Measurements from ENCODE around the gene PKDCC.

The PKDCC gene, protein sequence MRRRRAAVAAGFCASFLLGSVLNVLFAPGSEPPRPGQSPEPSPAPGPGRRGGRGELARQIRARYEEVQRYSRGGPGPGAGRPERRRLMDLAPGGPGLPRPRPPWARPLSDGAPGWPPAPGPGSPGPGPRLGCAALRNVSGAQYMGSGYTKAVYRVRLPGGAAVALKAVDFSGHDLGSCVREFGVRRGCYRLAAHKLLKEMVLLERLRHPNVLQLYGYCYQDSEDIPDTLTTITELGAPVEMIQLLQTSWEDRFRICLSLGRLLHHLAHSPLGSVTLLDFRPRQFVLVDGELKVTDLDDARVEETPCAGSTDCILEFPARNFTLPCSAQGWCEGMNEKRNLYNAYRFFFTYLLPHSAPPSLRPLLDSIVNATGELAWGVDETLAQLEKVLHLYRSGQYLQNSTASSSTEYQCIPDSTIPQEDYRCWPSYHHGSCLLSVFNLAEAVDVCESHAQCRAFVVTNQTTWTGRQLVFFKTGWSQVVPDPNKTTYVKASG

DNA sequence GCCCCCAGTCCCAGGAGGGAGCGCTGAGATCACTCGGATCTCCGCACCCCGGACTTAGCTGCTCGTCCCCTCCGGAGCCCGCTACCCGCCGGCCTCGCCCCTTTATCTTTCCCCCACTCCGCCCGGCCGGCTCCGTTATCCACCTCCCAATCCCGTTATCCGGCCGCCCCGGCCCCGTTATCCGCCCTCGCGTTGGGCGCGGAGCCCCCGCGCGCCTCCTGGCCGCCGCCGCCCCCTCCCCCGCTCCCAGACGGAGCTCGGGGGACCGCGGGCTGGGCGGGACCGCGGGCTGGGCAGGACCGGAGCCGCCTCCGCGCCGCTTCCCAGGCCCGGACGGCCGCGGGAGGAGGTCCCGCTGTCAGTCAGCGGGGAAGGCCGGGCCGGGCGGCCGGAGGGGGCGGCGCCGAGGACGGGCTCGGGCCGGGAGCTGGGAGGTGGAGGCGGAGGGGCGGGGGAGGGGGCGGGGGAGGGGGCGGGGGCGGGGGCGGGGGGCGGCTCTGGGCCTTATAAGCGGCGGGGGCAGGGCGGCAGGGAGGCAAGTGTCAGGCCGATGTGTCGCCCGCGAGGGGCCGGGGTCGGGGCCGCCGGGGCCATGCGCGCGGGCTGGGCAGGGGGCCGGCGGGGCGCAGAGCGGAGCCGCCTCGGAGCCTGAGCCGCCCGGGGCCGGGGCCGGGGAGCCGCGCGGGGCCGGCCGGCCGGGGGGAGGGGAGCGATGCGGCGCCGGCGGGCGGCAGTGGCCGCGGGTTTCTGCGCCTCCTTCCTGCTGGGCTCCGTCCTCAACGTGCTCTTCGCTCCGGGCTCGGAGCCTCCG is at the start of gene PKDCC:
Gene PKDCC (plus strand): TSS at position 534 of the 811 bp plus-strand sequence. CDS start 179 bp downstream, at position 713.
- no peak for DNase-seq

DNA sequence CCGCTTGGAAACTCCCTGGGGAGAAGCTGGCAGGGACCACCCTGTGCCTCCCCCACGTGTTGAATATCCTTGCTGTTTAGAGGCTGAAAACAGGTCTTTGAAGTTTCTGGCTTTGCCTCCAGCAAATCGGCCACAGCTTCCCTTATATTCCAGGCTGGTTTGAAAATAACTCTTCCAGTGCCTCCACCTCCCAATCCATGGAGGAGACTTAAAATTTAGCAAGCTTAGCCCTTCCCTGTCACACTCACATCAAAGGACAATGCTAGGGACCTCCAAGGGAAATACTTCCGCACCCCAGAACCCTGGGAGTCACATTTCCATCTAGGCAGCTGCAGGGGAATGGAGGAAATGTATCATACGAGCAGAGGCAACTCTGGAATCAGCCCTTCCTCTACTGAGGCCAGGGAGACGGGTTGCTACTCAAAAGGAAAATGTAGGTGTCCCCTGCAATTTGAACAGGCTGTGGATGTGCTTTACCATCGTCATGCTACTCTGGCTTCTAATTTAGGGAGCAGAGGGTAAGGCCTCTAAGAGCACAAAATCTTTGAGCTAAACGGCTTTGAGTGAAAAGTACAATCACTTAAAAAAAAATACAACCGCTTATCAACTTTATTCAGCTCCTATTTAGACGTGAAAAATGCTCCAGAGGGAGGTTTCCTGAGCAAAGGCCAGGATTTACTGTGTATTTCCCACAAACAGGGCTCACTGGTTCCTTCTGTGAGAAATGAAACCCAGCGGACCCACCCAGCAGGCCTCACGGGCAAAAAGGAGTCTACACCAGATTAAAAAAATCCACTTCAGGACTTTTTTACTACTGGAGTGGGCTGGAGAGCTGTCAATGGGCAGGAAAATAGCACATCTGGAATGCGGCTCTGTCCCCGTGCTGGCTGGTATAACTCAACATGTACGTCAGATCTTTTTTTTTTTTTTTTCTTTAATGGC is 49.4 kb upstream of the PKDCC start:
- no peak for DNase-seq

DNA sequence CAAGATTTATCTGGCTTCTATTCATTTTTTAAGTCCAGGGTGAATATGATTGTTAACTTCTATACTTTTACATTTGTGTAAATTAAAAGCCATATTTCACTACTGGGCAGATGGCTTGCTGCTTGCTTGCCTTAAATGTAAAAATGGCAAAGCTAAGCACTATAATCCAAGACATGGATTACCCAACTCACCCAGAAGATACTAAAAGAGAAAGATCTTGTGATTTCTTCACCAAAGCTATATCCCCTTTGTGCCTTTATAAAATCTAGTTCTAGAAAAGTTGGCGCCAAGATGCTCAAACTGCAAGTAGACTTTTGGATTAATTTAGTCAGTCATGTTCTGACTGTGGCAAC is 48.7 kb upstream of the PKDCC start:
- no peak for DNase-seq

DNA sequence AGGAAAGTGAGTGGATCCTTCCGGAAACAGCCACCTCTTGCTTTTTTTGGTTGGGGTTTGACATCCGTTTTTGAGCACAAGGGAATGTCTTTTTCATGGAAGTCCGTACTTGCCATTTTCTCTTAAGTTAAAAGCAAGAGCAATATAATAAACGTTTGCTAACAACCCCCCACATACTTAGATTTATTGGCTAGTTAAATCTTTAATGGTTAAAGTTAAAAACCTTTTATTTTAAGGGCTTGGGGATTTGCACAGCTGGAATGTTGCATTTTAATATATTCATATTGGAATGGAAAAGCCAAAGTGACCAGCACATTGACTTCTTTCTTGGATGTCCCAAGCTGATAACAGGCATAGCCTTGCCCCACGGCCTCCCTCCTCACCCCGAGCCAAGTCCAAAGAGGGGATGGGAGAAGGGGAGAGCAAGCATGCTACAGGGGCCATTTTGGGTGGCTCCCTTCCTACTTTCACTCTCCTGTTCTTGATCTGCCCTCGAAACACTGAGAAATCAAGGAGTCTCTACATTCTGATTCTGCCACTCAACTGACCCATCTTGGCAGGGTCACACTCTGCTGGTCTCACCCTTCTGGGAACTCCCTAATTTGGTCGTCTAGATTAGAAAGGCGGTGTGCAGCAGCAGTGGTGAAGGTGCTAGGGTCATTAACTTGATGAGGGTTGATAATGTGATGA is 48.1 kb upstream of the PKDCC start:
- no peak for DNase-seq

DNA sequence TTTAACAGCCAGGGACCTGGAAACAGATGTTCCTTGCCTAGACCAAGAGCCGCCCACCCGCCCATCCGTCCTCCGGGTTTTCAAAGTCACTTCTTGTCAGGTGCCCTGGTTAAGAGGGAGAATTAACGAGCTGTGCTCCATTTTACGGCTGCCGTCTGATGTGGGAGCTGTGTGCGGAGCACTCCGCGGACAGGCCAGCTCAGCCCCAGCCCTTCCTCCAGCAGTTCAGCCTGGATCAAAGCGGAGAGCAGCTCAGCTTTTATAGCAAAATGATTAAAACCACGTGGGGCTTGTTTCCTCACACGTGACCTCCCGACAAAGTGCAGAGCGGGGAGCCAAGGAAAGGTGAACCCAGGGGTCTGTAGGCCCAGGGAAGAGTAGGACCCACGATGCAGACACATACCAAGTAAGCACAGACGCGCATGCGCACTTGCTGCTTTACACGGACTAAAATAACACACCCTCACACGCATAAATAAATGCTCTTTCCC is 46.1 kb upstream of the PKDCC start:
- DNase-seq: no peak

DNA sequence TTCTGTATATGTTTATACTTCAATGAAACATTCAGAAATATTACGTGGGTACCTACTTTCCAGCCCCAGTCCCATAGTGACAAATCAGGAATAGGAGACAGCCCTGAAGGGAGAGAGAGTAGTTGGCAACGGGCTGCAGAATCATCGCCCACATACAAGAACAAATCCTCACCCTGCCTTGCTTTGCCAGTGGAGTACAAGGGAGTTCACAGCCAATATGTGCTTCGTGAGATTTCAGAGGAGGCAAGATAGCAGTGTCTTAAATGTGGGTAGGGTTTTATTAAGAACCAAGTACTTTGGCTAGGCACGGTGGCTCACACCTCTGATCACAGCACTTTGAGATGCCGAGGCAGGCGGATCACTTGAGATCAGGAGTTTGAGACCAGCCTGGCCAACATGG is 40.3 kb upstream of the PKDCC start:
- no peak for DNase-seq

DNA sequence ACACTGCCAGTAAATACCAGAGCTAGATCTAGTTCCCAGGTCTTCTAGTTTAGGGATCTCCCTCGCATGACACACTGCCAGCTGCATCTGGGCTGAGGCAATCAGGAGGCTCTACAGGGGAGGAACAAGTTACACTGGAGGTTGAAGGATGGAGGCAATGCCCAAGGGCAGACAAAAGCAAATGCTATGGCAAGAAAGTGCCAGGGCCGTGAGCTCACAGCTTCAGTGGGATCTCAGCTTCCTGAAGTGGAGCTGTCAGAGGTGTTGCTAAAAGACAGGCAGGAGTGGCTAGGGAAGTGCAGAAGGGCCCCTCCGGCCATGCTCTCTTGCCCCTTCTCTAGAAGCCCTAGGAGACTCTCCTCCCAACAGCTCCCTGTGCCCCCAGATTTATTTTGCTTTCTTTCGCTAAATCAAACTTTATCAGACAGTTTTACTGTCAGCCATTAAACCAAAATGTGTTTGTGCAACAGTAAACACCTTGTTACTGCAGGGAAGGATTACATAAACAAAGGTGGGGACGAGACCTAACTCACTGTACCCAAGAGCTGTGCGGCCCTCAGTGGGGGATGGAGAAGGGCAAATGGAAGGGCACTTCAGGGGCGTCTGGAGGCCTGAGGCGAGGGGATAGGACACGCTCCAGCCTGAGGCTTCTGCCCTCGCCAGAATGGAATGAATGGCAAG is 39.4 kb upstream of the PKDCC start:
- no peak for DNase-seq

DNA sequence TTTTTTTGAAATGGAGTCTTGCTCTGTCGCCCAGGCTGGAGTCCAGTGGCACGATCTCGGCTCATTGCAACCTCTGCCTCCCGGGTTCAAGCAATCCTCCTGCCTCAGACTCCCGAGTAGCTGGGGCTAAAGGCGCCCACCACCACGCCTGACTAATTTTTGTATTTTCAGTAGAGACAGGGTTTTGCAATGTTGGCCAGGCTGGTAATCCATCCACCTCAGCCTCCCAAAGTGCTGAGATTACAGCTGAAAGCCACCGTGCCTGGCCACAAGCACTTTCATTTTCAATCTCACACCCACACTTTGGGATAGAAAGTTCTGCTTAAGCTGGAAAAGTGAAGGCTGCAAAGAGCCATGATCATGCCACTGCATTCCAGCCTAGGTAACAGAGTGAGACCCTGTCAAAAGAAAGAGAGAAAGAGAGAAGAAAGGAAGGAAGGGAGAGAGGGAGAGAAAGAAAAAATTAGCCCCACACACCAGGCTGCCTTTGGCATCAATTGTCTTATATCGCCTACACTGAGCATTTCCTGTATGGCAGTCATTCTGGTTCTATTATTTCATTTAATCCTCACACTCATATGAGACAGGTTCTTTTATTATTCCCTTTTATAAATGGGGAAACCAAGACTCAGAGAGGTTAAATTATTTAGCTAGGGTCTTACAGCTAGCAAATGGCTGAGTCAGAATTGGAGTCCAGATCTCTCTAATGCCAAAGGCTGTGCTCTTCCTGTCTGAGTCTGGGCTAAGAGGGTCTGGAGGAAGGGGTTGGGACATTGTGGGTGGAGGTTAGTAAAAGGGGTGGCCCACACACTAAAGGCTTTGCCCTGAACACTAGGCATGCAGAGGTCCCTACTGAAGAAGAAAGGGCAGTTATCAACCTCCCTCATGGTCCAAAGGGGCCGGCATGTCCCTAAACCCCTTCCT is 37.9 kb upstream of the PKDCC start:
- DNase-seq: no peak

DNA sequence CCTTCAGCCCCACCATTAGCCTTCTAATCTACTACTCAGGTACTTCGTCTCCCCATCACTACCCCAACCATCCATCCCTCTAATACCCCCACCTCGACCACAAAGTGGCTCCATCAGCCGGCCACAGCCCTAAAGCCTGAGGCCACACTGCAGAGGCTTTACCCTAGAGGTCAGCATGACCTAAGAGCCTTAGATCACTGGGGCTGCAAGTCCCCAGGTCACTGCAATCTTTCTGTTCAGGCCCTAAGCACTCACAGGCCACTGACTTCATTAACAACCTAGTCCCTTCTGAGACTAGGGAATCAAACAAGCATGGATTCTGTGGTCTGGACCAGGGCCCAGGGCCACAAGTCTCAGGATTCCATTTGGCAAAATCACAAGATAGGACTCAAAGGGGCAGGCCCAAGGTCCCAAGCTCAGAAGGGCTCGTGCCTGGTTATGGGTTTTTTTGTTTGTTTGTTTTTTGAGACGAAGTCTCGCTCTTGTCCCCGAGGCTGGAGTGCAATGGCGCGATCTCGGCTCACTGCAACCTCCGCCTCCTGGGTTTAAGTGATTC is 37.0 kb upstream of the PKDCC start:
- no peak for DNase-seq

DNA sequence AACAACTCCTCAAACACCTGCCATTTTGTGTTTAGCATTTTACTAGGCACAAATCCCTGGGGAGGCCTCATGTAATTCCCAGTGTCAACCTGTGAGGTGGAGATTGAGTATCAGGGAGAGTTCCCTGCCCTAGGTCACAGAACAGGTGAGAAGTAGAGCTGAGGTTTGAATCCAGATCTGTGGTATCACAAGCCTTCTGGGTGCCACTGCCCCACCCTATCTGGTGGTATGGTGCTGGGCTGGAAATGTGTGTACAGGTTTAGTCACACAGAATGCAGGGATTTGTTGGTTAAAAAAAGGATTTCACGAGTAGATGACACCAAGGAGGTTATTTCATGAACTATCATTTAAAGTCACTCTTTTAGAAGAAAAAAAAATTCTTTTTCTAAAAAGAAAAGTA is 35.7 kb upstream of the PKDCC start:
- DNase-seq: no peak

DNA sequence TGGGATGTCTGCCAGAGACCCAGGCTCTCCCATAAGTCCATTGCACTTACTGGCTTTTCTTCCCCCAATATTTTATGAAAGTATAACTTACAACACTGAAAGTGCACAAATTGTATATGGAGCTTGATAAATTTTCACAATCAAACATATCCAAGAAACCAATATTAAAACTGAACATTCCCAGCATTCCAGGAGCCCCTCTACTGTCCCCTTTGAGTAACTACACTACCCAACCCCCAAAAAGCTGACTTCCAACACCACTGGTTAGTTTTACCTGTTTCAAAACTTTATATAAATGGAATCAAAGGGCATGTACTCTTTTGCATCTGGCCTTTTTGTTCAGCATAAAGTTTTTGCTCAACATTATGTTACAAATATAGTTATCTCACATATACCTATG is 35.2 kb upstream of the PKDCC start:
- no peak for DNase-seq

DNA sequence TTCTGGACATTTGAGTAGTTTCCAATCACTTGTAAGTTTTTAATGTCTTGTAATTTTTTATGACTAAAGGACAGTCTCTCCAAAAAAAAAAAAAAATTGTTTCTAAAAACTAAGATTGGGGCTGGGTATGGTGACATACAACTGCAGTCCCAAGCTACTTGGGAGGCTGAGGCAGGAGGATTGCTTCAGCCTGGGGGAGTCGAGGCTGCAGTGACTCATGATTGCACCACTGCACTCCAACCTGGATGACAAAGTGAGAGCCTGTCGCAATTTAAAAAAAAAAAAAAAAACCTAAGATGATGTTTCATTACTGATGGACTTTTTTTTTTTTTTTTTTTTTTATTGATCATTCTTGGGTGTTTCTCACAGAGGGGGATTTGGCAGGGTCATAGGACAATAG is 34.4 kb upstream of the PKDCC start:
- no peak for DNase-seq

DNA sequence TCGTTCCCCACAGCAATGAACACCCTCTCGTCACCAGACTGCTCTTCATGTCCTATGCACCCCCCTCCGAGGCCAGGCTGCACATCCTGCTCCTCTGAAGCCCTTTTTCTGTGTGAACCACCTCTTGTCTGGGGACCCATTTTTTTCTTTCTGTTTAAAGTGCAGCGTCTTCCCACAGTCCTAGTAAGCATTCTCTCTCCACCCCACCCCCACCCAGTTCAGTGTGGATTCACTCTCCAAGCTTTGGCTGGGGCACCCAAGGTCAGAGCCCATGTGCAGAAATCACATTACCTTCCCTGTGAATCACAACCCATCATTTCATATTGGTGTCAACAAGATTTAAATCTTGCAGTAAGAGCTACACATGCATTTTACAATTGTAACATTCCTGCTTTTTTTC is 26.4 kb upstream of the PKDCC start:
- DNase-seq: no peak

DNA sequence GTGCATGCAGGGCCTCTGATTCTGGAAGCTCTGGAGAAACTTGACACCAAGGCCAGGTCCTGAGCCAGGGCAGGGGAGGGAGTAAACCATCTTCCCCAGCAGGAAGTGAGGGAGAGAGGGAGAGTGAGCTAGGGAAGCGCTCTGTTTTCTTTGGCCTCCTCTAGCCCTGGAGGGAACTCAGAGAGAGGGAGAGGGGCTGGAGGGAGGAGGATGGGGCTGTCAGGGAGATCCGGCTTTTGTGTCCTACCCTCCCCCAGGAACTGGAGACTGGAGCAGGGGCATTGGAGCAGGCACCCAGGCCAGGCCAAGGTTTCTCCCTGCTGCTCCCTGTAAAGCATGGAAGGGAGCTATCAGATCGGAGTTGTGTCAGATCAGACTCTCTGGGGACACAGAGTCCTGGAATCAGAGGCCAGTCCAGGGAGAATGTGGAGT is 22.7 kb upstream of the PKDCC start:
- no peak for DNase-seq

DNA sequence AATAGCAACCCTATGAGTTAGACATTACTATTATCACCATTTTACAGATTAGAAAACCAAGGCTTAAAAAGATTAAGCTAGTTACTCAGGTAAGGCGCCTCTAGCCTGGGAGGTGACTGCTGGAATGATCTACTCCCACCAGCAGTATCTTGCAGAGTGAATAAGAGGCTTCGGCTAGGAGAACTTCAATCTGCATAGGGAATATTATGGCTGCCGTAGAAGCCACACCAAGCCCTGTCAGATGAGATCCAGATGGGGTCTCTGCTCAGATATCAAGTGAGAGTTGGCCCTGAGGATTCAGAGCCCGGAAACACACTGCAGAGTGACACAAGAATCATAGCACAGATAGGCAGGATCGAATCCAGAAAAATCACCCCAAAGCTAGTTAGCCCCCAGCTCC is 21.5 kb upstream of the PKDCC start:
- DNase-seq: no peak

DNA sequence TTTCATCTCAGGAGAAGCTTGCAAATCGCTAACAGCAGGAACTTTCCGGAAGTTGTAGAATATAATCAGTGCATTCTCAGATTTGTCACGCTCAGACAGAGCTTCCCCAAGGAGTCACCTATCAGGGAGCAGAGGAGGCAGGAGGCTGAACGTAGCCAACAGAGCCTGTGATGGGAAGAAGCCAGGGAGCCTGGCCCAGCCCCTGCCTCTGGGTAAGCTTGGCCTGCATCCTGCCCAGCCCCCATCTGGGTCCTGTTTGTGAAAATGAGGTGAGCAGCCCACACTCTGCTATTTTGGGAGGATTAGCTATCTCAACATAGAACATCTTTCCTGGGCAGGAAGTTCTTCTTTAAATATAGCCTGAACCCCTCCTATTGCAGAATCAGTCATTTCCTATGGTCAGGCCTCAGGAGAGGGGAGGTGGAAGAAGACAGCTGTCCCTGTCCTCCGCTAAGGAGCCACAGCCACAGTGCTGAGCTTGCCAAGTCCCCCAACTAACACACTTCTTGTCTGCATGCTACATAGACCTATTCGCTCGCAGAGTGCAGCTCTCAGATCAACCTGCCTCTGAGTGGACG is 19.2 kb upstream of the PKDCC start:
- no peak for DNase-seq

DNA sequence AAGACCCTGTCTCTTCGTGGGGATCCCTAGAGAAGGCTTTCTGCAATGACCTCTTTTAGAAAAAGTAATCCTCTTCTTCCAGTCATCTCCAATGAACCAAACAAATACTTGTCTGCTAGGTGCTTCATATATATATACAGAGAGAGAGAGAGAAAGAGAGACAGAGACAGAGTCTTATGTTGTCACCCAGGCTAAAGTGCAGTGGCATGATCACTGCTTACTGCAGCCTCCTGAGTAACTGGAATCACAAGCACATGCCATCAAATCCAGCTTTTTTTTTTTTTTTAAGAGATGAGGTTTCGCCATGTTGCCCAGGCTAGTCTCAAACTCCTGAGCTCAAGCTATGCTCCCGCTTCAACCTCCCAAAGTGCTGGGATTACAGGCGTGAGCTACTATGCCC is 18.6 kb upstream of the PKDCC start:
- DNase-seq: no peak

DNA sequence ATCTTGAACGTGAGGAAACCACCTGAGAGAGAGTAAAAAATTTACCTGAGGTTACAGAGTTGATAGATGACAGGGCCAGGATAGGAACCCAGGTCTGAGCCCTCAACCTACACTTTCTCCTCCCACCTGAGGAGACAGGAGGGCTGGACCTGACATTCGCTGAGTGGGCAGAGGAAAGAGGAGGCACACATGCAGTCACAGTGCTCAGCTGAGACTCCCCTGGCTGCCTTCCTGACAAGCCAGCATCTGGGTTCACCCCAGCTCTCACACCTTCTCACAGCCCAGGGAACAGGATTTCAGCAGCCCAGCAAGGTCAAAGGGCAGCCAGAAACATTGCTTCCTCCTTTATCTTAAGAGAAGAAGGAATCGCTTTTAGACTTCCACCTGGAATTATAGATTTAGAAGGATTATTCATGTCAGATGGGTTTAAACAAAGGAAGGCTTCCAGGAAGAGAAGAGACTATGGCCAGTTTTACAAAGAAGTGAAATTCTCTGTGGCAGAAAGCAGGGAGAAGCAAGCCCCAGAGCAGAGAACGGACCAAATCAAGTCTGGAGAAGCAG is 18.1 kb upstream of the PKDCC start:
- DNase-seq: no peak

DNA sequence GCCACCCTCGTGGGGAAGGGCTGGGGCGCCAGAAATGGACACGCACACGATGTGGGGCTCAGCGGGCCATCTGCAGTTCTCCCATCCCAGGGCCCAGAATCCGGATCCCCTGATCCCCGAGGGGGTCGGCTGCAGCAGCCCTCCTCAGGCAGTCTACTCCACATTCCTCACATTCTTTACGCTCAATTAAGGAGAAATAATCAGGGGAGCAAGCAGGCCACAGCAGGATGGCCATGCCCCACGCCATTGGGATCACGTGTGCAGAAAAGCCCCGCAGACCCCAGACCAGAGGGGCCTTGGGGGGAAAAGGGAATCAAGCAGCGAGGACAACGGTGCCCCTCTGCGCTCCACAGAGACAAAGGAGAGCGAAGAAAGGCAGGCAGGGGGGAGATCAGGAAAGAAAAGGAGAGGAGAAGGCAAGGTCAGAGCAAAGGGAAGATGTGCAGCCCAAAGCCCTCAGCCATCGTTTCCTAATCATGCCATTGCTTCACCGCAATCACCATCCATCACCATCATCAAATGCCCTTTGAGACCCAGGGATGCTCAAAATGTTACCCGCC is 17.5 kb upstream of the PKDCC start:
- no peak for DNase-seq

Data from NCI-H1105 (cell line).